Stimulated activated CD4-positive, alpha-beta T cell treated with anti-CD3 and anti-CD28 coated beads, Interleukin-4, amount 100 ng/mL, for 48 hours (primary cell): Measurements from ENCODE around the gene PARD3.
"Not testable (repeated sequence)": the region's sequence is repeated elsewhere in the genome, so short reads cannot be mapped to it uniquely, and the experiment has no call there.

Source experiments
- DNase-seq, 2 donors: peaks; one replicate each; pipeline ENCODE4 v3.0.0-alpha.2; 2020; ENCODE audit warnings: low read depth in 2 of 2

PARD3 gene

DNA sequence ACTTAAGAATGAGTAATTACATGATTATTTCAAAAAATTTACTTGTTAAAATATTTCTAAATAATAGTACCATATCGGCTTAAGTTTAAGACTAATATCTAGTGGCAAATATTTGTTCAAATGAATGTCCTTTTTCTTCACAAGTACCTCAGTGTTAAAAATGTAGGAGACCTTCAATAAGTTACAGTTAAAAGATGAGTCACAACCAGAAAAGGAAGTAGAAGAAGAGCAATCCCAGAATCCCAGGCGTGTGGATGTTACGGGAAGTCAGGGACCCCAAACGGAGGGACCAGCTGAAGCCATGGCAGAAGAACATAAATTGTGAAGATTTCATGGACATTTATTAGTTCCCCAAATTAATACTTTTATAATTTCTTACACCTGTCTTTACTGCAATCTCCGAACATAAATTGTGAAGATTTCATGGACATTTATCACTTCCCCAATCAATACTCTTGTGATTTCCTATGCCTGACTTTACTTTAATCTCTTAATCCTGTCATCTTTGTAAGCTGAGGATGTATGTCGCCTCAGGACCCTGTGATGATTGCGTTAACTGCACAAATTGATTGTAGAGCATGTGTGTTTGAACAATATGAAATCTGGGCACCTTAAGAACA, 388.4 kb downstream of the PARD3 start:
- DNase-seq: not testable (repeated sequence)

DNA sequence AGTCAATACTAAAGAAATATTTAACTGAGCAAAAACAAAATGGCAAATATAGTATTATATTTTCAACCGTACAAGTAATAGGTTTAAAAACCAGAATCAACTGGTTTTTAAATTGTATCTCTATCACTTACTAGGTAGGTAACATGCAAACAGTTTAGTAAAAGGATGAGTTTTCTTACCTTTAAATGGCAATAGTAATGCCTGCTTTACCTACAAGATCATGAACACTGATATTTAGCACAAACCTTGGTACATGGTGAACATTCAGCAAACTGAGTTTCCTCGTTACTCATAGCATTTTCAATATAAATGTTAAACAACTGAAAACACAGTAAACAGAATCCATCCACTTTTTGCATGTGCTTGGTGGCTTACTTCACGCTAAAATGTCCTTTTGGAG, 389.1 kb downstream of the PARD3 start:
- DNase-seq: no peak

DNA sequence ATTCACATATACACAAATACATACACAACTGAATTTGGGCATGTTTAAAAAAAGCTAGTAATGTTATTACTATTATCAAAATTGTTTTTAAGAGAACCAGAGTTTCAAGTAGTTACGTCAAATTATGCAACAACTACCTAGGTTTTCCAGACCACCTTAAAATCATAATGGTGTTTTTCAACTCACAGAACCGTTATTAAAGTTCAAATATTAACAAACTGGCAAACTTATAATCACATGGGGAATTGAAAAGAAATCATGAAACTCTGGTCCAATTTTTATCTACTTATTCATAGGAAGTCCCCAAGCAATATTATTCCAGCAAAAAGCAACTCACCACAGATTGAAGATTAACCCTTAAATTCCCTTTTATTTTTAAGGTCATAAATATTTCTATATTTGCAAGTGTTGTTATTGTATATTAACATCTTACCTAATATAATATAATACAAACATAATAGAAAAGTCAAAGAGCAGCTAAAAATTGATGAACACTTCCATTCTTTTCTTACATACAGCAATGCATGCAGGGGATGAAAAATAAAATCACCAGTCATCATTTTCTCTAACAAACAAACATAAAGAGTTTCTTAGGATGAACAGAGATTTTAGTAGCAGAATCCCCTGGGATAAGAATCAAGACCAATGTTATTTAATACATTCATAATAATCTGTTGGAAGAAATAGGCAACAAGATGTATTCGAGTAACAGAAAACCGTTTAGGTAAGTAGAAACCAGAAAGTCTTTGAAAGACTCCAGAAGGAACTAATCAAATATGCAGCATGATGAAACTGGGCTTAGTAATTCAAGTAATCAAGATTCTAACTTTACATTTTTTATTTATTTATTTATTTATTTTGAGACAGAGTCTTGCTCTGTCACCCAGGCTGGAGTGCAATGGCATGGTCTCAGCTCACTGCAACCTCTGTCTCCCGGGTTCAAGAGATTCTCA, 391.1 kb downstream of the PARD3 start:
- DNase-seq: no peak

DNA sequence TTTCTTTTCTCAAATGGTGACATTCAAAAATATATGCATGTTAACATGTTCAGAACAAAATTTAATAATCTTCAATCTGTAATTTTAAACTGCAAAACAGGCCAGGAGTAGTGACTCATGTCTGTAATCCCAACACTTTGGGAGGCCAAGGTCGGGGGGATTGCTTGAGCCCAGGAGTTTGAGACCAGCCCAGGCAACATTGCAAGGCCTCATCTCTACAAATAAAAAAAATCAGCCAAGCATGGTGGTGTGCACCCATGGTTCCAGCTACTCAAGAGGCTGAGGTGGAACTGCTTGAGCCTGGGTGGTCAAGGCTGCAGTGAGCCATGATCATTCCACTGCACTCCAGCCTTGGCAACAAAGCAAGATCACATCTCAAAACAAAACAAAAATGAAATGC, 394.3 kb downstream of the PARD3 start:
- DNase-seq: no peak

DNA sequence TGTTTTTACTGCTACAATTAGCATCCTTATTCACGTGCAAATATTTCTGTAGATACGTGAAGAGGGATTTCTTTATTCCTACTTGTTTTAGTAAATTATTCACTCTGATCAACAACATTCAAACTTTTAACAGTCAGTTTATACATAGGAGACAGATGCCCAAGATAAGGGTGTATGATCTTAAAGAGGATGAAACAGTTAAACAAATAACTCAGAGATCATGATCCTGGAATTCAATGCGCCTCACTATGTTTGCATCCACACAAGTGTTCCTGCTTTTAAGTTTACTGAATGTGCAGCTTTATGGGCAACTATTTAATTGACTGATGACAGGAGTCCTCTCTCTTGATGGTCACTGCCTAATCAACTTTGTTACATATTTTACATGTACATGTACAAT, 394.8 kb downstream of the PARD3 start:
- no peak for DNase-seq

DNA sequence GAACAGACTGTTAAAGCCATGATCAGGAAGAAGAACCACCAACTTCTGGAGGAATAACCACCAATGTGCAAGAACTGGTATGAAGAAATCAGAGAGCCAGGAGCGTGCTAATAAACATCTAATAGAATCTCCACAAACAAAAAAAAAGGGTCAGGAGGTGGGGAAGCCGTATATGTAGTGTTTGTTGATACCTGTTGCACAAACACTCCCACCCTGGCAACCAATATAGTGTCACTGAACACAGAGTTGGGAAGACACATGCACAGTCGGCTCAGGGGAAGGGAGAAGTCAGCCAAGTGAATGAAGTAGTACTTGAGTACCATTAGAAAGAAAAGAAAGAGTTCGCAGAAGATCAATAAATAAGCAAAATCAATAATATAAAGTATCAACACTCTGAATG, 400.1 kb downstream of the PARD3 start:
- DNase-seq: no peak

DNA sequence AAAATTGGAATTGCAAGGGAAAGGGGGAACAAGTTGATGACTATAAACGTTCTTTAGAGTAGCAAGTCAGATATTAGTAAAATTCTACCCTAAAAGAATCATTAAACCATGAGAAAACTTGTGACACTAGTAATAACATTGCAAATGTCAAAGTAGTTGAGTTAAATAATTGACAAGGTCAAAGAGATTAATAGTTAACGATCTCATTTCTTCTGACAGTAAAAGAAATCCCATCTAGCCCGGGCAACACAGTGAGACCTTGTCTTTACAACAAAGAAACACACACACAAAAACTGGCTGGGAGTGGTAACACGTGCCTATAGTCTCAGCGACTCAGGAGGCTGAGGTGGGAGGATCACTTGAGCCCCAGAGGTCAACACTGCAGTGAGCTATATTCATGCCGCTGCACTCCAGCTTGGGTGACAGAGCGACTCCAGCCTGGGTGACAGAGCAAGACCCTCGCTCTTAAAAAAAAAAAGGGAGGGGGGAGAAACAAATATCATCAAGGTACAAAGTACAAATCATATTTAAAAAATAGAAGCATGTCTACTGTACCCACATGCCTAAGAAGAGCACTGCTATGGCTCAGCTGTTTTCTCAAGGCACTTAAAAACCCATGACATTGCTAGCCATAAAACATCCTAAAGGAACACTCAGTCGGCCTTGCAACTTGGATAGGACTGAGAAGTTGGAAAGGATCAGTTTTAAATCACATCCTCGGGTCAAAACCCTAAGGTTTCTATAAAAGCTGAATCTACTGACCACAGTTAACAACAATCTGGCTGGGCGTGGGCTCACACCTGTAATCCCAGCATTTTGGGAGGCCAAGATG, 401.1 kb downstream of the PARD3 start:
- DNase-seq: no peak

DNA sequence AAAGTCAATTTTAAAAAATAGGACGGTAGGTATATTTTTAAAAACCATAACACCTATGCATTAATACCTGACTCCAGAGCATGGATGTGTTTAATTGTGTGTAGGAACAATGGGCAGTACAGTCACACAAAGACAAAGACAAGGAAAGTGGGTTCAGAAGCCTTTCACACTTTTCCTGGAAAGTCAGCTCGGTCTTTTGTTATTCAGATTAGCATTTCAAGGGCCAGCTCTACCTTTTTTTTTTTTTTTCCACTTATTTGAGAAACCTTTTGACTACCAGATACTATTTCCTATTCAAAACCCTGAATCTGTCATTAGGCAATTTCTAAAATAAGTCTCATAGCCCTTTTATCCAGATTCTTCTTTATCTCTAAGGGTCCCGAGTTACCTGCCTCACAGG, 401.9 kb downstream of the PARD3 start:
- no peak for DNase-seq

DNA sequence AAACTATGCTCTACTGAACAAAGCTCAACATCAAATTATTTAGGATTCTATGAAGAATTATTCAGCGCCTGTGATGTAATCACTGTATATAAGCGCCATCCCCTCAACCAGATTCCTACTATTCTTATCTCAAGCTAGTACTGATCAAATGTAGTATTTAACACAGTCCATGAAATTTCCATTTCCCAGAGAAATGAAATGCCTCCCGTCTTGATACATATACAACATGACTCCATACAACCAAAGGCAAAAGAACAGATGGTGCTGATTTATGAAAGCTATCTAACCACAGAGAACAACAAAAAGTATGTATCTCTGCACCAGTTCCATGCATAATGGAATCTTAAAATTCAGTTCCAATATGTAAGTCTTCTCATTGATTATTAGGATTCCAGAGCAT, 406.1 kb downstream of the PARD3 start:
- DNase-seq: no peak

DNA sequence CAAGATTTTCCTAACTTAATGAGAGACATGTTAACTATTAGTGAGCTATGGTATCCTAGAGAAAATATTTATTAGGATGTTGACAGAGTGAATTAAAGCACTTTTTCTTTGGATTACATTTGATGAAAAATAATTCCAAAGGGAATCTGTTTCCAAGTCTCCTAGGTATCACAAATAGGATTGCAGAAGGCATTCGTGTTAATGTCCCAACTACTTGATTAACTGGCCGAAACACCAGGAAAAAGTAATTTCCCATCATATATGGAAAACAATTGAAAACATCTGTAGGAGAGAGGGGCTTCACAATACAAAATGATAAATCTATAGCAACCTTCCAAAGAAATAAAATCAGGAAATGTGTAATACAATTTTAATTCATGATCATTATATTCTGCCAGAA, 406.7 kb downstream of the PARD3 start:
- no peak for DNase-seq

DNA sequence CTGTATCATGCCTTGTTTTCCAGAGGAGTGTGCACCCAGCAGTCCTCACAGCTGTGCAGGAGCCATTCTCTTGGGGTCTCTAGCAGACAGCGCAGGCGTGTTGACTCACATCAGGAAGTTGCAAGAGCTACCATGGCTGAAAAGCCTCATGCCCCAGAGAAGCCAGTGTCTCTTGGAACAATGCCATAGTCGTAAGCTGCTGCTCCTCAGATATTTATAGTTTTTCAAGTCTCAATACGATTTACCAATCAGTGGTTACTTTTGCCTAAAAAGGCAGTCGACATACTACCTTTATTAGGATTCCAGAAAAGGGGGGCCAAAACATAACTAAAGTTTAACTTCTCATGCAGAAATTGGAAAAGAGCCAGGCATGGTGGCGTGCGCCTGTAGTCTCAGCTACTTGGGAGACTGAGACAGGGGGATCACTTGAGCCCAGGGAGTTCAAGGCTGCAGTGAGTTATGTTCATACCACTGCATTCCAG, 407.7 kb downstream of the PARD3 start:
- DNase-seq: no peak

DNA sequence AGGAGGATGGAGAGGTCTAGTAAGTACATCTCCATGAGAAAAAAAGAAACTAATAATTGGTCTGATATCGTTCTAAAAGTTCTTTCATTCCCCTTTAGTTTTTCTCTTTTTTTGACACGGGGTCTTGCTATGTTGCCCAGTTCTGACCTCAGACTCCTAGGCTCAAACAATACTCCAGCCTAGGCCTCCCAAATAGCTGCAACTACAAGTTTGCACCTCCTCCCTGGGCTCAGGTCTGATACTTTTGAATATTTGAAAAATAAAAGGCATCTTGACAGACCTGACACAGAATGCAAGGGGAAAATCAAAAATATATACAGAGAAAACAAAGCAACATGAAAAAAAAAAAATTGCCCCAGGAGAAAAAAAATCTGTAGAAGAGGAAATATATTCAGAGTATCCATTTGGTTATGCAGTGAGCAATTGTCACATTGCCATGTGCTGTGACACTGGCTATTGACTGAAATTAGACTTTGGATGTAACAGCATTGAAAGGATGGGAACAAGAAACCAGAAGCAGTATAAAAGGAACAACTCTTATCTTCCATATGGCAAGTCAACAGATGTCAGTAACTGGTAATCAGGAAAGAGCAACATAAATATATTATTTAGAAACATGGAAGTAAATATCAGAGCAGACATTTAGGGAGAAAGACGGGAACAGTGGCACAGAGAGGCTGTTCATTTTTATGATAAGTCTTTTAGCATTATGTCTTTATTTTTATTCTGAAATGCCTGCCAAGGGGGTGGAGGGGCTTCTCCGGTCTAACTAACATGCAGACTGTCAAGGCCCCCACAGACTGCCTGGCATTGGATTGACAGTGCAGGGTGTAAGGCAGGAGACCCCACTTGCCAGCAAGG, 408.4 kb downstream of the PARD3 start:
- no peak for DNase-seq

DNA sequence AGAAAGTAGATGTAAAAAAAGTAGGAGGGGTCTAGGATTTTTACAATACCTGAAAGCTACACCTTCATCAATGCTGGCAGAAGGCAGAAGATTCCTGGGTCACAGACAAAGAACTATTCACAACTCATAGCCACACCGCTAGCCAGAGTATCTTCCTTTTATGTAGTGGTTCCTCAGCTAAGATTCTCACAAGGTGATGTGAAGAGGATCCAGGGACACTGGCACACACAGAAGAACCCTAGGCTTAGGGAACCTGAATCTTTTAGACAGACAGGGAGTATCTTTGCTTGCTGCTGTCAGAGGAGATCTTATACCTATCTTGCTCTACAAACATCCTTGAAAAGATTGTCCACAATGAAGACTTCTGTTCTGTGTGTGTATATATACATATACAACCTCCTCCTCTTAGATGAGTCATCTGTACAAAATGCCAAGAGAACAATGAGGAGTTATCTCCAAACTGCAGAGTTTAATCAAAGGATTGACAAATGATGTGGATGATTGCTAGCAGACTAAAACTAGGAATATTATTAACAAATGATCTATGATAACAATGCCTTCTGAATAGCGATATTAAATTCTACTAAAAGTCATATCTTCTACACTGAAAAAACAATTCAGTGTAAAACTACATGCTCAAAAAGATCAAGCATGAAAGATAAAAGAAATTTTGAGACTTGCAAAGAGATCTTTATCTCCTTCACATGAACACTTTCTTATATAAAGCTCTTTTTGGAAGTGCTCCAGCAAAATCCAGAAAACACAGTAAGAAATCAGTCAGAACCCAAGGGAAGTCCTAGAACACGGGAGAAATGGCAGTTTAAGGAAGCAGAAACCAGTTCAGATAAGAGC, 409.3 kb downstream of the PARD3 start:
- DNase-seq: no peak

DNA sequence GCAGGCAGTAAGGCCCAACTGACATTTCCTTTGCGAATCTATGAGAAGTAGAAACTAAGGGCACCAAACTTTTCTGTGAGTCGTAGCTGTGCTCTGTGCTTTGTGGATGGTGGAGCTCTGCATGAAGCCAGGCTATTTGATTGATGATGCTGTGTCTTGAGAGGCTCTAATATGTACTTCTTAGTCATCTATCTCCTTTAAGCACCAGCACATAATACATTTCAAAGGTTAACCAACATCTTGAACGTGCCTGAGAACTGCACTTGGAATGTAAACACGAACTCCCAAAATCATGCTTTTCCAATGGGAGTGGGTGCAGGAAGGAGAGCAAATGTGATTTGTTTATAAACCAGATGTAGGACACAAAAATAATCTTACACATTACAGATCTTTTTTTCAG, 411.6 kb downstream of the PARD3 start:
- DNase-seq: no peak

DNA sequence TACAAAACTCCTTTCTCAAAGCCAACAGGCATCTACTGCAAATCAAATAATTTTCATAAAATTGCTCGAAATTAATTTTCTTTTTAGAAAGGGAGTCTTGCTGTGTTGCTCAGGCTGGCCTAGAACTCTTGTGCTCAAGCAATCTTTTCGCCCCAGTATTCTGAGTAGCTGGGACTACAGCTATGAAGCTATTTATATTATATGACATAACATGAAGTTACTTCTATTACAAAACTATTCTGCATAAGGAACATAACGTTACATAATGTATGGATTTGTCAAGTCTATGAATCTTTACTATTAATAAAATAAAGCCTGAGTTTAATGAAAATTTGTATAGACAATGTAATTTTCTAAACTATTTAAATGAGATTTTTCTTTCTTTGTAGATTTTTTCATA, 415.0 kb downstream of the PARD3 start:
- no peak for DNase-seq

DNA sequence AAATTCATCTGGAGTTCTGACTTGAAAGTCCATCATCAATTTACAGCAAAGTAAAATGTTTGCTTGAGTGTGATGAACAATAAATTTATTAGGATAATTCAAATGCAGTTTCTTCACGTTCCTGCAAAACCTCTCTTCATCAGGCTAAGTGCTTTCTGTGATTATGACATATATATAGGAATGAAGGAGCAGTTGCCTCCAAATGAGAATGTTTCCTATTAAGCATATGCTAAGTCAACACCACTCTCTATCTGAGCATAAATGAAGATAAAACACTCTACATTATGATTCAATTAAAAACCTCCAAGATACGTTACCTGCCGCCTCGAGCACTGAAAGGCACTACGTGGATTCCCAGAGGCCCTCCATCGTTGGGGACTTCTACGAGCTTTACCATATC, 416.1 kb downstream of the PARD3 start:
- no peak for DNase-seq

DNA sequence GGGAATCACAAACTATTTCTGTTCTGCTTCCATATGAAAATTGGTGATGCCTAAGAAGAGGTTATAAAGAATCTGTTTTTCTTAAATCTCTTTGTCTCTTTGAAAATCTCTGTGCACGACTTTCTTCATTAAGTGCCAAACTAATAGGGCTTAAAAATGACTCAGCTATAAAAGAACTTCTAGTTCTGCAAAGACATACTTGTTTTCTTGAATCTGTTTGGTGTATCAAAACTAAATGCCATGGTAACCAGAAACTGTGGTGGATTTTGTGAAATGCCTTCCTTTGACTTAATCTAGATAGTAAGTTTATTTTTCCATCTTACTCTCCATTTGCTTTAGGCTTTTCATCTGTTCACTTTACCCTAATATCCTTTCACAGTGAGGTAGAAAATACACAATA, 417.8 kb downstream of the PARD3 start:
- no peak for DNase-seq

DNA sequence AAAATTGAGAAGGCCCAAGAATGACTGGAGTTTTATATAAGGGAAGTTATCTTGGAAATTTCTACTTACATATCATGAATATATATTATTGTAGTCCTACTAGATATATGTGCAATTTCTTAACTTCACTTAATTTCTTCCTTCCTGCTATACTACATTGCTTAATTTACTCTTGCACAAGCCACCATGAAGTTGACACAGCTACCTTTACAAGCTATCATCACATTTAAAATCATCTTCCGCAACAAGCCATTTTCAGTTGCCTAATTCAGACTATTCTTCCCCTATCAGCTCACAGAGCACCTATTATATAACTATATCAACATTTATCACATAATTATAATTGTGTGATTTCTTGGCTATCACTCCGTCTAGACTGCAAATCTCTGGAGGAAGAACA, 418.4 kb downstream of the PARD3 start:
- DNase-seq: no peak

DNA sequence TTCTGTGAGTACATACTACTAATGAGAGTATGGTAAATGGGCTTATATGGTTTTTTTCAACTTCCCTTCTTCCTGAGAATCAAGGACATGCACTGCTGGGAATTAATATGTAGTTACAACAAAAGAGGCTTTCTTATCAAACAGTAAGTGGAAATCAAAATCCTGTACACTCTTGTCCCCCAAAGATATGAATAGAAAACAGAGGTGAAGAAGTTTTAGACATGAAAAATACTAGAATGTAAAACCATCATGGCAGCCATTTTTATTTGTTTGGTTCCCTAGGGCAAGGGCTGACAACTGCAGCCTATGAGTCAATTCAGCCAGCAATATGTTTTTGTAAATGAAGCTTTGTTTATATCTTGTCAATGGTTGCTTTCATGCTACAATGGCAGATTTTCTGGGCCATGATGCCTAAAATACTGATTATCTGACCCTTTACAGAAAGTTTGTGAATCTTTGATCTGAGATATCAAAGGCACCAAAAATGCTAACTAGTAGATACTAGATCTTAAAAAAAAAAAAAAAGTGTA, 422.4 kb downstream of the PARD3 start:
- no peak for DNase-seq

DNA sequence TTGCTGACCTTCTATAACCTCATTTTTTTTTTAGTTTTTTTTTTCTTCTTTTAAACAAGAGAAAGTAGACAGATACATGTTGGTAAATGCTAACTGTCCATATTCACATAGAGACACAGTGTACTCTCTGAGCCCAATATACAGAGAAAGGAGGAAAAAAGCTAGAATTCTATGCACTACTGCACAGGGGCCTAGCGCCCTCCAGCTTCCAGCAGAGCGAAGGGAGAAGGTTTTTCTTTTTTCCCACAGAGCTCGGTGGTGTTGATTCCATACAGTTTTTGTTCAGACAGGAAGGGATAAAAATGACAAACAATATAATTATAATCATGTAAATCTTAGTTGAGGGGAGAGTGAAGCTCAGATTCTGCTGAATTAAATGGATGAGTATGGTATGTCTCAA, 423.9 kb downstream of the PARD3 start:
- DNase-seq: not testable (repeated sequence)
